Stimulated activated naive CD8-positive, alpha-beta T cell treated with anti-CD3 and anti-CD28 coated beads, Interleukin-15, Interleukin-2, amounts not matched to agents 100 ng/mL and 50 ng/mL, for 24 hours (primary cell): ENCODE data around the gene URB2.
"Not testable (repeated sequence)": the region's sequence is repeated elsewhere in the genome, so short reads cannot be mapped to it uniquely, and the experiment has no call there.

Experiments used
- H3K27ac Mint-ChIP-seq: one replicate; pipeline ENCODE4 v1.8.0; 2021; ENCODE audit warnings: mild to moderate bottlenecking, mixed read lengths
- H3K27me3 Mint-ChIP-seq: one replicate; pipeline ENCODE4 v1.8.0; 2021; ENCODE audit warnings: mixed read lengths
- H3K36me3 Mint-ChIP-seq: one replicate; pipeline ENCODE4 v1.8.0; 2021; ENCODE audit warnings: low read depth, mixed read lengths
- H3K4me1 Mint-ChIP-seq: one replicate; pipeline ENCODE4 v1.8.0; 2021; ENCODE audit warnings: low read depth, mixed read lengths
- H3K4me3 Mint-ChIP-seq: one replicate; pipeline ENCODE4 v1.8.0; 2021; ENCODE audit warnings: mild to moderate bottlenecking, mixed read lengths
- H3K9me3 Mint-ChIP-seq: one replicate; pipeline ENCODE4 v1.8.0; 2021; ENCODE audit warnings: mixed read lengths

URB2 gene

DNA sequence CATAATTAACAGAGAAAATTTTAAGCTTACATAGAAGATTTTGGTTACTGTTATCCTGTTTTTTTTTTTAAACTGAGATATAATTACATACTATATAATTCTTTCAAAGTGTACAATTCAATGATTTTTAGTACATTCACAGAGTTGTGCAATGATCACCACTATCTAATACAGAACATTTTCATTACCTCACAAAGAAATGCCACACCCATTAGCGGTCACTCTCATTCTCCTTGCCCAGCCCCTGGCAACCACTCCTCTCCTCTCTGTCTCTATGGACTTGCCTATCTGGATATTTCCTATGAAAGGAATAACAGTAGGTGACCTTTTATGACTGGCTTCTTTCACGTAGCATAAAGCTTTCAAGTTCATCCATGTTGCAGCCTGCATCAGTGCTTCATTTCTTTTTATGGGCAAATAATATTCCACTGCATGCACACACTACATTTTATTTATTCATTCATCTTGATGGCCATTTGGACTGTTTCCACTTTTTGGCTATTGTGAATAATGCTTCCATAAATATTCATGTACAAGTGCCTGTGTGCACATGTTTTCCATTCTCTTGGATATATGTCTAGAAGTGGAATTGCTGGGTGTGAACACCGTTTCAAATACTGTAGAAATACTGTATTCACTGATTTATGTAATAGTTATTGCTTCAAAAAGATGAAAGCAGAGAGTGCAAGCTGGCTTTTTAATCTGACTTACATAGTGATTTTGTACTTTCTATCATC, 26.7 kb upstream of the URB2 start:
- H3K27ac Mint-ChIP-seq = no peak overlapping the region
- peaks cover 67% of the 10 kb centered on the region for H3K36me3 Mint-ChIP-seq
- peaks cover 19% of the 10 kb centered on the region for H3K4me1 Mint-ChIP-seq
- H3K9me3 Mint-ChIP-seq = no peaks in the 10 kb centered on the region
- H3K27me3 Mint-ChIP-seq = no peaks in the 10 kb centered on the region
- H3K4me3 Mint-ChIP-seq = no peak overlapping the region

- peak overlapping the region; percentile 57 for H3K27ac Mint-ChIP-seq
- peaks cover 19% of the 10 kb centered on the region for H3K4me1 Mint-ChIP-seq
- H3K4me3 Mint-ChIP-seq = no peak overlapping the region
- H3K27me3 Mint-ChIP-seq = no peaks in the 10 kb centered on the region
- peaks cover 69% of the 10 kb centered on the region for H3K36me3 Mint-ChIP-seq
- H3K9me3 Mint-ChIP-seq = no peaks in the 10 kb centered on the region
These were observed 25.8 kb upstream of the URB2 start for GRCh38 chr1:229600229-229600628.

DNA sequence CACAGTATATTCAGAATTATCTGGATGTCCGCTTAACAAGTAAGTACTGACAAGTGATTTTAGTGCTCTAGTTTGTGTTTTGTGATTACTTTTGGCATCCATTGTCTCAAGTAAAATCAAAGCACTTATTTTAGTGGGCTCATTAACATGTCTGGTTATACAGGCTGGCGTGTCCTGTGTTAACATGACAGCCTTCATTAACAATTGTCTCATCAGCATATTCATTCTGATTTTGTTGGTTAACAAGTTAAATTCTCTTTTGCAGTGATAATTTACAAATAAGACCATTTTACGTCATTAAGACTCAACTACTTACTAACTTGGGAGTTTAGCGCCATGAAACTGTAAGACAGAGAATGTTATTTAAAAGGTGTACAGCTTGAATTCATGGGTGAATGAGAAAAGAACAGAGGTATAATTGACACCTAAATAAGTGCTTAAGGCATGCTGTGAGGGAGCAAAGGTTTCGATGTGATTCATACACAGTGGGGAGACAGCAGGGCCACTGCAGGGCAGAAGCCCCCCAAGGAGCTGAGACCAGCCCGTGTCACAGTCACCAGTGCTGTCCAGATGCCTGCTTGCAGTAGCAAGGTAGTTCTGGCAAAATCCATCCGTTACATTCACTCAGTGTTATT, 22.6 kb upstream of the URB2 start:
- no peaks in the 10 kb centered on the region for H3K9me3 Mint-ChIP-seq
- H3K4me1 Mint-ChIP-seq = peaks cover 4% of the 10 kb centered on the region
- no peak overlapping the region for H3K27ac Mint-ChIP-seq
- peaks cover 83% of the 10 kb centered on the region for H3K36me3 Mint-ChIP-seq
- no peak overlapping the region for H3K4me3 Mint-ChIP-seq
- H3K27me3 Mint-ChIP-seq = no peaks in the 10 kb centered on the region

- H3K4me3 Mint-ChIP-seq = no peak overlapping the region
- H3K27ac Mint-ChIP-seq = peak overlapping the region; percentile 13
- H3K27me3 Mint-ChIP-seq = no peaks in the 10 kb centered on the region
- no peaks in the 10 kb centered on the region for H3K9me3 Mint-ChIP-seq
- H3K4me1 Mint-ChIP-seq = no peaks in the 10 kb centered on the region
- H3K36me3 Mint-ChIP-seq = peaks cover 84% of the 10 kb centered on the region
These were observed 18.7 kb upstream of the URB2 start for GRCh38 chr1:229607370-229607769.

DNA sequence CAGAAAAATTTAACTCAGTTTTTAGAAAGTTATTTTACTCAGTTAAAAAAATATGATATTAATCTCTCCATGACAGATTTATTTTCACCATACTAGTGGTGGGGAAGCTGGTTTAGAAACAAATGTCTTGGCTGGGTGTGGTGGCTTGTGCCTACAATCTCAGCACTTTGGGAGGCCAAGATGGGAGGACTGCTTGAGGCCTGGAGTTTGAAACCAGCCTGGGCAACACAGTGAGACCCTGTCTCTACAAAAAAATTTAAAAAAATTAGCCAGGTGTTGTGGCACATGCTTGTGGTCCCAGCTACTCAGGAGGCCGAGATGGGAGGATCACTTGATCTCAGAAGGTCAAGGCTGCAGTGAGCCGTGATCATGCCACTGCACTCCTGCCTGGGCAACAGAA, 17.5 kb upstream of the URB2 start:
- Mint-ChIP-seq H3K27ac (no peak overlapping the region), H3K27me3 (no peaks in the 10 kb centered on the region), H3K4me3 (no peak overlapping the region), H3K36me3 (peaks cover 88% of the 10 kb centered on the region), H3K9me3 (no peaks in the 10 kb centered on the region), H3K4me1 (no peaks in the 10 kb centered on the region)

- H3K27ac Mint-ChIP-seq = no peak overlapping the region
- H3K27me3 Mint-ChIP-seq = no peaks in the 10 kb centered on the region
- H3K4me3 Mint-ChIP-seq = no peak overlapping the region
- peaks cover 59% of the 10 kb centered on the region for H3K36me3 Mint-ChIP-seq
- no peaks in the 10 kb centered on the region for H3K9me3 Mint-ChIP-seq
- H3K4me1 Mint-ChIP-seq = peaks cover 8% of the 10 kb centered on the region
These were observed 12.1 kb upstream of the URB2 start for GRCh38 chr1:229613938-229614337.

DNA sequence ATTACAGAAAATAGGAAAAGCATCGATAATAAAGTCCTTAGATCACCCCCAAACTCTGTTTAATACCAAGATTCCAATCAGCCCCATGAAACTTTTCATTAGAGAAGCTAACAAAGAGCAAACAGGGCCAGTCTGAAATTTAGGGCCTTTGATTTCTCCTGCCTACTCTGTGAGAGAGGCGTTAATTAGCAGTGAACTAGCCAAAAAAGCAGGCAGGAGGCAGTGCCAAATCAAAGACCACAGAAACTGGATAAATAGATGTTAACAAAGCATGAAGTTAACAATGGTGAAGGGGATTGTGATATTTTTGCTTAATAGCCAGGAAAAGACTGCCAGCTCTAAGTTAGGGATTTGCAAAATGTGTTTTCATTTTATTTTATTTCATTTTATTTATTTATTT, 11.3 kb upstream of the URB2 start:
- Mint-ChIP-seq H3K9me3 (no peaks in the 10 kb centered on the region), H3K27ac (no peak overlapping the region), H3K4me1 (peaks cover 15% of the 10 kb centered on the region), H3K36me3 (peaks cover 55% of the 10 kb centered on the region), H3K4me3 (no peak overlapping the region), H3K27me3 (no peaks in the 10 kb centered on the region)

GRCh38 chr1:229617351-229618100, 8.5 kb upstream of the URB2 start:
- peaks cover 35% of the 10 kb centered on the region for H3K4me1 Mint-ChIP-seq
- peaks cover 41% of the 10 kb centered on the region for H3K36me3 Mint-ChIP-seq
- H3K9me3 Mint-ChIP-seq = no peaks in the 10 kb centered on the region
- H3K27me3 Mint-ChIP-seq = no peaks in the 10 kb centered on the region
- H3K4me3 Mint-ChIP-seq = no peak overlapping the region
- H3K27ac Mint-ChIP-seq = no peak overlapping the region

- Mint-ChIP-seq H3K36me3 (peaks cover 32% of the 10 kb centered on the region), H3K9me3 (no peaks in the 10 kb centered on the region), H3K4me3 (no peak overlapping the region), H3K27me3 (no peaks in the 10 kb centered on the region), H3K4me1 (peaks cover 50% of the 10 kb centered on the region), H3K27ac (no peak overlapping the region)
These were observed 7.0 kb upstream of the URB2 start for GRCh38 chr1:229619002-229619401.

- H3K4me3 Mint-ChIP-seq = no peak overlapping the region
- H3K27me3 Mint-ChIP-seq = no peaks in the 10 kb centered on the region
- no peaks in the 10 kb centered on the region for H3K9me3 Mint-ChIP-seq
- H3K4me1 Mint-ChIP-seq = peaks cover 56% of the 10 kb centered on the region
- peak overlapping the region; percentile 3 for H3K27ac Mint-ChIP-seq
- peaks cover 26% of the 10 kb centered on the region for H3K36me3 Mint-ChIP-seq
These were observed 6.4 kb upstream of the URB2 start for GRCh38 chr1:229619614-229620013.

GRCh38 chr1:229620876-229621275, 5.2 kb upstream of the URB2 start:
- Mint-ChIP-seq H3K4me1 (peaks cover 62% of the 10 kb centered on the region), H3K27ac (no peak overlapping the region)

GRCh38 chr1:229621663-229622062, 4.4 kb upstream of the URB2 start:
- Mint-ChIP-seq H3K27ac (no peak overlapping the region), H3K27me3 (no peaks in the 10 kb centered on the region), H3K36me3 (peaks cover 32% of the 10 kb centered on the region), H3K9me3 (no peaks in the 10 kb centered on the region), H3K4me1 (peaks cover 63% of the 10 kb centered on the region), H3K4me3 (no peak overlapping the region)

More at GRCh38 chr1:229620876-229621275, 5.2 kb upstream of the URB2 start:
- Mint-ChIP-seq H3K36me3 (peaks cover 32% of the 10 kb centered on the region), H3K9me3 (no peaks in the 10 kb centered on the region), H3K4me3 (no peak overlapping the region), H3K27me3 (no peaks in the 10 kb centered on the region)

DNA sequence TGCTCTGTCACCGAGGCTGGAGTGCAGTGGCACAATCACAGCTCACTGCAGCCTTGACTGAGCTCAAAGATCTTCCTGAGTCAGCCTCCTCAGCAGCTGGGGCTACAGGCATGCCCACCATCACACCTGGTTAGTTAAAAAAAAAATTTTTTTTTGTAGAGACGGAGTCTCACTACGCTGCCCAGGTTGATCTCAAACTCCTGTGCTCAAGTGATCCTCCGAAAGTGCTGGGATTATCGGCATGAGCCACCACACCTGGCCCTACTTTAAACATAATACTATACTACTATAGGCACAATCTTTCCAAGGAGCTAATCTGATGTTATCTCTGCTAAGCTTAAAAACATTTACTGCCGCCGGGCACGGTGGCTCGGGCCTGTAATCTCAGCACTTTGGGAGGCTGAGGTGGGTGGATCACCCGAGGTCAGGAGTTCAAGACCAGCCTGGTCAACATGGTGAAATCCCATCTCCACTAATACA, 3.4 kb upstream of the URB2 start:
- not testable (repeated sequence) for H3K27ac Mint-ChIP-seq, H3K9me3 Mint-ChIP-seq, H3K27me3 Mint-ChIP-seq, H3K4me3 Mint-ChIP-seq
- H3K36me3 Mint-ChIP-seq = peaks cover 29% of the 10 kb centered on the region
- peaks cover 73% of the 10 kb centered on the region for H3K4me1 Mint-ChIP-seq

- Mint-ChIP-seq H3K27me3 (no peaks in the 10 kb centered on the region), H3K27ac (peak overlapping the region; percentile 28), H3K4me1 (peaks cover 74% of the 10 kb centered on the region), H3K9me3 (no peaks in the 10 kb centered on the region), H3K36me3 (peaks cover 30% of the 10 kb centered on the region), H3K4me3 (no peak overlapping the region)
These were observed 2.8 kb upstream of the URB2 start for GRCh38 chr1:229623225-229623624.

GRCh38 chr1:229623838-229624237, 2.2 kb upstream of the URB2 start:
- Mint-ChIP-seq H3K4me3 (peak overlapping the region; percentile 56), H3K9me3 (no peaks in the 10 kb centered on the region), H3K36me3 (peaks cover 36% of the 10 kb centered on the region), H3K27me3 (no peaks in the 10 kb centered on the region), H3K4me1 (peaks cover 74% of the 10 kb centered on the region), H3K27ac (no peak overlapping the region)
